Endothelial cell (in vitro differentiated cells): ENCODE results near the gene UBA52. TPM values are rescaled to one million over a fixed set of nuclear protein-coding genes. Genes with fewer than 3 reads are reported as not detected.

Experiments
- DNase-seq: peaks from one replicate; pipeline ENCODE4 v3.0.0; 2021; ENCODE audit warnings: low spot score
- H3K27ac Mint-ChIP-seq: one replicate; pipeline ENCODE4 v1.8.0; 2021; ENCODE audit warnings: mixed read lengths, inconsistent platforms; ENCODE audit not compliant: unreplicated experiment
- H3K27me3 Mint-ChIP-seq: one replicate; pipeline ENCODE4 v1.8.0; 2021; ENCODE audit warnings: mild to moderate bottlenecking, moderate library complexity, mixed read lengths, inconsistent platforms; ENCODE audit not compliant: unreplicated experiment
- H3K36me3 Mint-ChIP-seq: one replicate; pipeline ENCODE4 v1.8.0; 2021; ENCODE audit warnings: mild to moderate bottlenecking, low read depth, mixed read lengths, inconsistent platforms; ENCODE audit not compliant: unreplicated experiment
- H3K4me1 Mint-ChIP-seq: one replicate; pipeline ENCODE4 v1.8.0; 2021; ENCODE audit warnings: mild to moderate bottlenecking, mixed read lengths, inconsistent platforms; ENCODE audit not compliant: unreplicated experiment
- H3K4me3 Mint-ChIP-seq: one replicate; pipeline ENCODE4 v1.8.0; 2021; ENCODE audit warnings: mild to moderate bottlenecking, mixed read lengths, inconsistent platforms; ENCODE audit not compliant: unreplicated experiment
- H3K9me3 Mint-ChIP-seq: one replicate; pipeline ENCODE4 v1.8.0; 2021; ENCODE audit warnings: mixed read lengths, inconsistent platforms; ENCODE audit not compliant: unreplicated experiment
- total RNA-seq: library from RNA; stranded (reverse); fragmentation: NEBNext Ultra II Directional; extraction: Animal tissue kit (Norgen Biotek cat#: 25700); gene quantifications from one replicate; pipeline ENCODE4 v1.2.1, GENCODE V29; 2021; ENCODE audit not compliant: unreplicated experiment
- TF ChIP-seq, protein P1 (sequence below): fragments of 200-600 bp; sonication (generic); IDR thresholded peaks from one replicate; pipeline ENCODE4 v1.5.0; 2021; ENCODE audit warnings: antibody characterized with exemption; ENCODE audit not compliant: unreplicated experiment

UBA52 gene
- total RNA-seq, 1 donor from 2014 or later = 1,465 TPM

DNA sequence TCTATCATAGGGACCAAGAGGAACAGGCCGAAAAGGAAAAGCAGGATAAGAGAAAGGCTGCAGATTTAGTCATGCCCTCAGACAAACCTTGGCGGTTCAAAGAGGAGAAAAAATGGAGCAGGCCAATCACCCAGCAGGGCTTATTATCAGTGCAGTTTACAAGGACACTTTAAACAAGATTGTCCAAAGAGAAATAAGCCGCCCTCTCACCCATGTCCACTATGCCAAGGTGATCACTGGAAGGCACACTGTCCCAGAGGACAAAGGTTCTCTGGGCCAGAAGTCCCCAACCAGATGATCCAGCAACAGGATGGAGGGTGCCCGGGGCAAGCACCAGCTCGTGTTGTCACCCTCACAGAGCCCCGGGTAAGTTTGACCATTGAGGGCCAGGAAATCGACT is 8.7 kb downstream of the UBA52 start:
- no peaks in the 10 kb centered on the region for H3K9me3 Mint-ChIP-seq
- TF ChIP-seq, protein P1, sequence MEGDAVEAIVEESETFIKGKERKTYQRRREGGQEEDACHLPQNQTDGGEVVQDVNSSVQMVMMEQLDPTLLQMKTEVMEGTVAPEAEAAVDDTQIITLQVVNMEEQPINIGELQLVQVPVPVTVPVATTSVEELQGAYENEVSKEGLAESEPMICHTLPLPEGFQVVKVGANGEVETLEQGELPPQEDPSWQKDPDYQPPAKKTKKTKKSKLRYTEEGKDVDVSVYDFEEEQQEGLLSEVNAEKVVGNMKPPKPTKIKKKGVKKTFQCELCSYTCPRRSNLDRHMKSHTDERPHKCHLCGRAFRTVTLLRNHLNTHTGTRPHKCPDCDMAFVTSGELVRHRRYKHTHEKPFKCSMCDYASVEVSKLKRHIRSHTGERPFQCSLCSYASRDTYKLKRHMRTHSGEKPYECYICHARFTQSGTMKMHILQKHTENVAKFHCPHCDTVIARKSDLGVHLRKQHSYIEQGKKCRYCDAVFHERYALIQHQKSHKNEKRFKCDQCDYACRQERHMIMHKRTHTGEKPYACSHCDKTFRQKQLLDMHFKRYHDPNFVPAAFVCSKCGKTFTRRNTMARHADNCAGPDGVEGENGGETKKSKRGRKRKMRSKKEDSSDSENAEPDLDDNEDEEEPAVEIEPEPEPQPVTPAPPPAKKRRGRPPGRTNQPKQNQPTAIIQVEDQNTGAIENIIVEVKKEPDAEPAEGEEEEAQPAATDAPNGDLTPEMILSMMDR = no peak
- H3K27ac Mint-ChIP-seq = no peak overlapping the region
- H3K4me1 Mint-ChIP-seq = peaks cover 8% of the 10 kb centered on the region
- no peak overlapping the region for H3K4me3 Mint-ChIP-seq
- peaks cover 1% of the 10 kb centered on the region for H3K27me3 Mint-ChIP-seq
- peaks cover under 1% of the 10 kb centered on the region for H3K36me3 Mint-ChIP-seq
- DNase-seq = no peak

DNA sequence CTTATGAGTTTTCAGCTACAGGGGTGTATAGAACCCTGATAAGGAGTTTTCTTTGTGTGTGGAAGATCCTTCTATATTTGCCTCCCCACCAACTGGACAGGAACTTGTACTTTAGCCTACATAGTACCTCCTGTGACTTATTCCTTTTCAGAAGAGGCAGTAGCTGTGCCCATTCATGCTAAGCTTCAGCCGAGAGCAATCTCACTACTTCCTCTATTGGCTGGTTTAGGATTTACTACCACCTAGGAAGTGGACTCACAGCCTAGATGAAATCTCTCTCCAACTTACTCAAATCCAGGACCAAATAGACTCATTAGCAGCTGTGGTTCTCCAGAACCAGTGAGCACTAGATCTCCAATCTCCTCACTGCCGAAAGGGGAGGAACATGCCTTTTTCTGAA is 14.6 kb downstream of the UBA52 start:
- H3K9me3 Mint-ChIP-seq = no peaks in the 10 kb centered on the region
- peak overlapping the region; percentile 84 for H3K27ac Mint-ChIP-seq
- peaks cover 13% of the 10 kb centered on the region for H3K27me3 Mint-ChIP-seq
- peaks cover 12% of the 10 kb centered on the region for H3K36me3 Mint-ChIP-seq
- no peak for DNase-seq
- H3K4me3 Mint-ChIP-seq = no peak overlapping the region
- TF ChIP-seq, protein P1 = no peak
- H3K4me1 Mint-ChIP-seq = peaks cover 38% of the 10 kb centered on the region

DNA sequence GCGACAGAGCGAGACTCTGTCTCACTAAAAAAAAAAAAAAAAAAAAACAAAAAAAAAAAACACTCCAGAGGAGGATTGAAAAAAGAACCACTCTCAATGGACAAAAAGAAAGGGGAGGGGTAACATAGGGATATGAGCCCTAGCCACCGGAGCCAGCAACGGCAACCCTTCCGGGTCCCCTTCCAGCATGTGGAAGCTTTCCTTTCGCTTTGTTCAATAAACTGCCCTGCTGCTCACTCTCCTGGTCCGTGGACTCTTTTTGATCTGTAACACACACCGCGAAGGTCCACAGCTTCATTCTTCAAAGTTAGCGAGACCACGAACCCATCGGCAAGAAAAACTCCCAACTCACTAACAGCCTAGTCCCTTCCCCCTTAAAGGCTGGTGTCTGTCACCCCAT is 15.9 kb downstream of the UBA52 start:
- peaks cover 14% of the 10 kb centered on the region for H3K27me3 Mint-ChIP-seq
- no peak for DNase-seq
- H3K27ac Mint-ChIP-seq = peak overlapping the region; percentile 86
- H3K9me3 Mint-ChIP-seq = no peaks in the 10 kb centered on the region
- TF ChIP-seq, protein P1 = no peak
- peaks cover 12% of the 10 kb centered on the region for H3K36me3 Mint-ChIP-seq
- H3K4me1 Mint-ChIP-seq = peaks cover 38% of the 10 kb centered on the region
- peak overlapping the region; percentile 91 for H3K4me3 Mint-ChIP-seq

DNA sequence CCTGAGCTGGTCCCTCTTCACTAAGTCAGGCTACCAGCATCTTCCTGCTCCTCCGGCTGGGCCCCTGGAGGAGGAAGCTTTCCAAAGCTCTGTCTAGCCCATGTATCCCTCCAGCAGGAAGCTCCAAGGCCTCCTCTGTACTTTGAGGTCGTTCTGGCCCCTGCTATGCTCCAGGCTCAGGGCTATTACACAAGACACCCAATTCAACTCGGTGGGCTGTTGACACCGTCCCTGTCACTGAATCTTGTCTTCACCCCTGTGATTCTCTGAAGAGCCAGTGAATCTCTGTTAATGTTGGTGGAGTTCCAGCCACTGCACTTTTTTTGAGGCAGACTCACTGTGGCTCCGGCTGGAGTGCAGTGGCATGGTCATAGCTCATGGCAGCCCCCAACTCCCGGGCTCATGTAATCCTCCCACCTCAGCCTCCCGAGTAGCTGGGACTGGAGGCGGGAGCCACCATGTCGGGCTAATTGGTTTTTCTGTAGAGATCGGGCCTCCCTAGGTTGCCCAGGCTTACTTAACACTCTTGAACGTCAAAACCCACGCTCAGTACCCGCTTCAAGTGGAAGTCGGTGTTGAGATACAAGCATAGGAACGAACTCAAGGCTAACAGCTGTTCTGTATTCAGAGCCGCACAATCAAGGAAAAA is 16.4 kb downstream of the UBA52 start:
- Mint-ChIP-seq H3K4me1 (peaks cover 38% of the 10 kb centered on the region), H3K27me3 (peaks cover 18% of the 10 kb centered on the region), H3K36me3 (peaks cover 12% of the 10 kb centered on the region), H3K4me3 (peak overlapping the region; percentile 91), H3K9me3 (no peaks in the 10 kb centered on the region), H3K27ac (peak overlapping the region; percentile 86)
- TF ChIP-seq, protein P1 = no peak
- no peak for DNase-seq

DNA sequence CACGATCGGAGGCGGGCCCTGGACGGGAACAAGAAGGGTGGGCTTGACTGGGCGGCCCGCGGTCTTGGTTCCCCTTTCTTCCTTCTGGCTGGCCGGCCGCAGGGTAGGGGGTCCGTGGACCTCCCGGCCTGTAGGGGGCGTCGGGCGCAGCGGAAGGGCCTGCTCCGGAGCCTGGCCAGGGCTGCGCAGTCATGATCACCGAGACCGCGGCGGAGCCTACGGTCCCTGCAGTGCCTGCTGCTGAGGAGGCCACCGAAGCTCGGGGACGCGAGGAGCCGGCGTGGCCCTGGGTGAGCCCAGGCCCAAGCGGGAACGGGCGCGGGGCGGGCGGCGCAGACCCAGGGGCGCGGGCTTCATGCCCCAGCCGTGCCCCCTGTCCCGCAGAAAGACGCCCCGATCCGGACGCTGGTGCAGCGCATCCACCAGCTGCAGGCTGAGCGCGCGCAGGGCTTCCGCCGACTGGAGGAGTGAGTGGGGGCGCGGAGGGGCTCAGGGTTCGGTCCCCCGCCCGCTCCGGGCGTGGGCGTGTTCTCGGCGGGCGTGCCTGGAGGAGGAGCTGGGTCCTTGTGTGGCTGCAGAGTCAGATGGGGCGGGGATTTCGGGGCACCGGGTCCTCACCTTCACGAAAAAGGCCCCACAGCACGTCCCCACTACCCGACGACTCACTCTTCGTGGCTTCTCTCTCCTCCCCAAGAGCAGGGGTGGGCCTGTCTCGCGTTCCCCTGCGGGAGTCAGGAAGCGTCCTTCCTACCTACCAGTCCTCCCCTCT is 17.1 kb downstream of the UBA52 start, which contains the start of gene REX1BD:
Gene REX1BD, plus strand, starts transcription at position 188 of the 769 bp plus-strand sequence. Its CDS starts 4 bp downstream, at position 192.
- peak; percentile 85 for DNase-seq
- peaks cover 41% of the 10 kb centered on the region for H3K4me1 Mint-ChIP-seq
- peaks cover 12% of the 10 kb centered on the region for H3K36me3 Mint-ChIP-seq
- peaks cover 21% of the 10 kb centered on the region for H3K27me3 Mint-ChIP-seq
- TF ChIP-seq, protein P1 = peak; percentile 90
- peak within 1 kb of the TSS; percentile 86 for H3K27ac Mint-ChIP-seq
- H3K9me3 Mint-ChIP-seq = no peaks in the 10 kb centered on the region
- H3K4me3 Mint-ChIP-seq = peak within 1 kb of the TSS; percentile 93
